GM19025 (cell line): Measurements from ENCODE around the gene MFN2.

ENCODE experiments used
- ATAC-seq: cut with Tn5 transposase; IDR thresholded peaks from one replicate; pipeline ENCODE4 v1.9.1; 2021; ENCODE audit warnings: mild to moderate bottlenecking, low read depth, moderate library complexity; ENCODE audit not compliant: unreplicated experiment

MFN2 gene

DNA sequence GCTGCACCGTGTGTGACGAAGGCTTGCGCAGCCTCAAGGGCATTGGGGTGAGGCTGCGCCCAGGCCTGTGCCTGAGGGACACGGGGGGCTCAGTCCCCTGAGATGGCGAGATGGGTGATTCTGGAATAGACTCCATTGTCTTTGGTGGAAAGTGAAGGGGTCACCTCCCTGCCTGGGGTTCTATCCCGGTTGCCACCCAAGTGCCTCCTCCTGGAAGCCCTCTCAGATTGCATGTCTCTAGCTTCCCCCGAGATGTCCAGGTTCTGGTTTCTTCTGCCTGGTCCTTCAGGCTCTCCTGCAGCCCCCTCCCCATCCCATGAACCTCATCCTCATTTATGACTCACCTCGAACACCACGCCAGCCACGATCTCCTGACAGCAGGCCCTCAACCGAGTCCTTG is 22.3 kb upstream of the MFN2 start:
- no peak for ATAC-seq

DNA sequence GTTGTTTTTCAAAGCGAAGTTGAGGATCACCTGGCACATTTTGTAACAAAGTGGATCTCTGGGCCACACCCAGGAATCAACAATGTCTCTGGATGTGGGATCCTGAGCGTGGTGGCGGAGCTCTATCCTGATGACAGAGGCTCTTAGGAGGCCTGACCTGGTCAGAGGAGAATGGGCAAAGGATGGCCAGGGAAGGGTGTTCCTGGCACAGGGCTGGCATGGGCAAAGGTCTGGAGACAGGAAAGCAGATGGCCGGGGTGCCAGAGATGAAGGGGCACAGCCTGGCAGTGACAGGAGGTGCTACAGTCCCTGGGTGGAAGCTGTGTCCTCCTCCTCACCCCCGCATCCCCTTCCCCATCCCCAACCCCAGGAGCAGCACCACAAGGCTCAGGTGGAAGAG is 20.0 kb upstream of the MFN2 start:
- no peak for ATAC-seq

DNA sequence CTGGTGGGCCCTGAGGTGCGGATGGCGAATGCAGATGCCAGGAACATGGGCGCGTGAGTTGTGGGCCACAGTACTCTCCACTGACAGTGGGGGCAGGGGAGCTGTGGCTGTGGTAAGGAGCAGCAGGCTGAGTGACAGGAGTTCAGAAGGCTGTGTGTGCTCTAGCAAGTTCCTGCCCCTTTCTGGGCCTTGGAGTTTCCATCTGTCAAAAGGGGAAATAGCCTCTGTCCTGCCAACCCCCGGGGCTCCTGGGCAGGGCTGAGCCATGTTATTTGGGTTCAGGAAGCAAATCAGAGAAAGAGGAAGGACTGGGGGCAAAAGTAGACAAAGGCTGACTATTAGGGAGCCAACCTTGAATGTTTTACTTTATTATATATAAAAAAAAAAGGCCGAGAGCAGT is 19.5 kb upstream of the MFN2 start:
- no peak for ATAC-seq

DNA sequence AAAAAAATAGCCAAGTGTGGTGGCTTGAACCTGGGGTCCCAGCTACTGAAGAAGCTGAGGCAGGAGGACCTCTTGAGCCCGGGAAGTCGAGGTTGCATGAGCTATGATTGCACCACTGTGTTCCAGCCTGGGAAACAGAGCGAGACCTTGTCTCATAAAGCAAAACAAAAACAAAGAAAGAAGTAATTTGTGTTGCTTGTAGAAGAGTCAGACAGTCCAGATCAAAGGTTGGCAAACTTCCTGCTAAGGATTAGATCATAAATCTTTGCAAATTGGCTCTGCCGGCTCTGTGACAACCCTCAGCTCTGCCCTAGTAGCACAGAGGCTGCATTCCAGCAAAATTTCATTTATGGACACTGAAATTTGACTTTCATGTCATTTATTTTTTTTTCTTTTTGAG is 19.0 kb upstream of the MFN2 start:
- ATAC-seq = no peak

DNA sequence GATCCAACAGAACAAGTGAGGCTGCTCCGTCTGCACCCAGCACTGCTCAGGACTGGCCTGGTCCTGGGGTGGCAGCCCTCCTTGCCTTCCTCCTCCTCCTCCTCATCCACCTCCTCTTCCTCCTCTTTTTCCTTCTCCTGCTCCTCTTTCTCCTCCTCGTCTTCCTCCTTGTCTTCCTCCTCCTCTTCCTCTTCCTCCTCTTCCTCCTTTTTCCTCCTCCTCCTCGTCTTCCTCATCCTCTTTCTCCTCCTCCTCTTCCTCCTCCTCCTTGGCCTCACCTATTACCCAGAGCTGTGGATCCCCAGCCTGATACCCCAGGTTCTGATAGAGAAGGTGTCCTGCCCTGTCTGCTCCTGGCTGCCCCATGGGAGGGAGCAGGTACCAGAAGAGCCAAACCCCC is 16.6 kb upstream of the MFN2 start:
- no peak for ATAC-seq

DNA sequence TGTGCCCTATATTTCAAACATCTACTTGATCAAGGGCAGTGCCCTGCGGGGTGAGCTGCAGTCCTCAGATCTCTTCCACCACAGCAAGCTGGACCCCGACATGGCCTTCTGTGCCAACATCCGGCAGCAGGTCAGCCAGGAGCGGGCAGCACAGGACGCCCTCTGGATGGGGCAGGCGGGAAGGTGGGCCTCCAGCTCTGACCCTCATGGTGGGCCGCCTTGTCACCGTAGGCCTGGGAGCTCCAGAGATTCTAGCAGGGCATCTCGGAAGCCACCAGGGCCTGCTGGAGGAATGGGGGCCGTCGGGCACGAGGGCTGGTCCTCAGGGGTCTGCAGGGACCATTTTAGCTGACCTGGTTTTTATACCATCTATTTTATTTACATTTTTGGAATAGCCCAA is 15.6 kb upstream of the MFN2 start:
- no peak for ATAC-seq

DNA sequence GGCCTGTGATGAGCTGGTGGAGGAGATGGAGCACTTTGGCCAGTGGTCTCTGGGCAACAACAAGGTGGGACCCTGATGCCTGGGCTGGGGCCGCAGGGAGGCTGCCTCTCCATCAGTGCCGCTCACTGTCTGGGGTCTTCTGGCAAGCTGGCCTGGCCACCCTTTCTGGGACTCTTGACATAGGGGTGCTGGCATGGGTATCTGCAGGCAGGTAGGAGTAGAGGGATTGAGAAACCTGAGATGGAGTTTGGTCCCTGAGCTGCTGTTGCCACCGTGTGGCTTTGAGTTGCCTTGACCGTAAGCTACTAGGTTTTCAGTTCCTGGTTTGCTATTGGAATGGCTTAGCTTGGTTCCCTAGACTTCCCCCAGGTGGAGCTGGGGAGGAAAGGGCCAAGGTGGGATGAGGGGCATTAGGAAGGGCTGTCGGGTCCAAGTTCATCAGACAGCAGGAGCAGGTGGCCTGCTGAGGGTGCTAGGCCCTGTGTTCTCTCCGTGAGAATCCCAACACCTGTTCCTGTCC is 13.2 kb upstream of the MFN2 start:
- no peak for ATAC-seq

DNA sequence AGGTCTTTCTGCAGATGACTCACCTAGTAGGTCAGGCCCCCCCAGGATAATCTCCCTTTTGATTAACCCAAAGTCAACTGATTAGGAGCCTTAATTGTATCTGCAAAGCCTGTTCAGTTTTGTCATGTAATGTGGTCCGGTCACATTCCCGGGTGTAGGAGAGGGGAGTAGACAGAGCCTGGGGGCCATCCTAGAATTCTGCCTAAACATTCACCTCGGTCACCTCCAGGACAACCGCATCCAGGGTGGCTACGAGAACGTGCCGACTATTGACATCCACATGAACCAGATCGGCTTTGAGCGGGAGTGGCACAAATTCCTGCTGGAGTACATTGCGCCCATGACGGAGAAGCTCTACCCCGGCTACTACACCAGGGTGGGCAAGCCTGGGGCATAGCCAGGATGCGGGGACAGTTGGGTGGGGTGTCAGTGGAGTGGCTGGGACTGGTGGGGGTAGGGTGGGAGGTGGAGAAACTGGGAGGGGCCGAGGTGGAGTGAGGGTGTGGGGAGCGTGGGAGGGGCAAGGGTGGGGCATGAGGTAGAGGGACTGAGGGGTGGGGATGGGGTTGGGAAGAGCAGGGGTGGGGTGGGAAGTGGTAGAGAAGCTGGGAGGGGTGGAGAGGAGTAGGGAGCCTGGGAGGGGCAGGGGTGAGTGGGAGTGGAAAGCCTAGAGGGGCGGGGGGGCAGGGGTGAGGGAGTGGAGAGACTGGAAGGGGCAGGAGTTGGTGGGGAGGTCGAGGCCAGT is 9.6 kb upstream of the MFN2 start:
- no peak for ATAC-seq

DNA sequence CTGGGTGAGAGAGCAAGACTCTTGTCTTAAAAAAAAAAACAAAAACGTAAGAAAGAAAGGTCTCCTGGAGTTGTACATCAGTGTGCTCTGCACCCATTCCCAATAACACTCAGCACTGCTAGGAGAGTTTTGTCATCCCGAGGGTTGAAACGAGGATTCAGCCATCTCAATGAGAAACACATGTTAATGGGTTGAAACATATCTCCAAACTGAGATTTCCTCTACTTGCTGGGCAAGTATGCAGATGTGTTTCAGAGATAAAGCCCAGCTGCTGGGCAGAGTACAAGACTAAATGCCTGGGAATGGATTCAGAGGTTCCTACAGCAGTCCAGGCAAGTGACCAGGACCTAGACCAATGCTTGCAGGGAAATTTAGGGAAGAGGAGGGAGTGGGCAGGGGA is 2.6 kb upstream of the MFN2 start:
- ATAC-seq = no peak

DNA sequence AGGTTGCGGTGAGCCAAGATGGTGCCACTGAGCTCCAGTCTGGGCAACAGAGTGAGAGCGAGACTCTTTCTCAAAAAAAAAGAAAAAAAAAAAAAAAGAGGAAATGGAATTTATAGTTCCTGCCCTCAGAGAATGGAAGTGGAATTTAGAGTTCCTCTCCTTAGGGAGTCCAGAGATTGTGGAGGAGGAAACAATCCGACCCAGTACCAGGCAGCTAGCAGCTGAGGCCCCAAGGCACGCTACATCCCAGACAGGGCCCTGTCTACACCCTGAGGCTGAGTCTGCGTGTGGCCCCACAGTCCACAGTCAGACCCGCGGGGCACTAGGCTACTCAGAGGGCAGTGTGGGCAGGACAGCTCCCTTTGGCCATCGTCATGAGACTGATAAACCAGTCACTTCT is 1.9 kb upstream of the MFN2 start:
- ATAC-seq = no peak

DNA sequence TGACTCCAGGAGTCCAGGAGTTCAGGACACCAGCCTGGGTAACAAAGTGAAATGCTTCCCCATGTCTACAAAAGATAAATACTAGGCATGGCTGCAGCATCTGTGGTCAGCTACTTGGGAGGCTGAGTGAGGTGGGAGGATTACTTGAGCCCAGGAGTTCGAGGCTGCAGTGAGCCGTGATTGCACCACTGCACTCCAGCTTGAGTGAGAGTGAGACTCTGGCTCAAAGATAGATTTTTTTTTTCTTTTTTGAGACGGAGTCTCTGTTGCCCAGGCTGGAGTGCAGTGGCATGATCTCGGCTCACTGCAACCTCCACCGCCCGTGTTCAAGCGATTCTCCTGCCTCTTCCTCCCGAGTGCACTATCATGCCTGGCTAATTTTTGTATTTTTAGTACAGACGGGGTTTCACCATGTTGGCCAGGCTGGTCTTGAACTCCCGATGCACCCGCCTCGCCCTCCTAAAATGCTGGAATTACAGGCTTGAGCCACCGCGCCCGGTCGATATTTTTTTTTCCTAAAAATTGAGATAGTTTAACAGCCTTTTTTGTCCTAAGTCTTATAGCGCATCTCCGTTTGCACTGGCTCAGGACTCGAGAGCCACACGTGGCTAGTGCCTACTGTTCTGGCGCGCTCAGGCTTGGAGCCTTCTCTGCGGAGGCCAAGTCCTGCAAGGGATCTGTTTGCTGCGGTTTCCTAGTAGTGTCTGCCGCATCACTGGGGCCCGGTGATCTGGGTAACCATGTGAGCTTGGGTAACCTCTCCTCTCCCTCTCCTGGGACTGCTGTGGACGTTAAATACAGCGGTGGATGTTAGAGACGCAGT is 1.0 kb upstream of the MFN2 start:
- ATAC-seq = no peak

DNA sequence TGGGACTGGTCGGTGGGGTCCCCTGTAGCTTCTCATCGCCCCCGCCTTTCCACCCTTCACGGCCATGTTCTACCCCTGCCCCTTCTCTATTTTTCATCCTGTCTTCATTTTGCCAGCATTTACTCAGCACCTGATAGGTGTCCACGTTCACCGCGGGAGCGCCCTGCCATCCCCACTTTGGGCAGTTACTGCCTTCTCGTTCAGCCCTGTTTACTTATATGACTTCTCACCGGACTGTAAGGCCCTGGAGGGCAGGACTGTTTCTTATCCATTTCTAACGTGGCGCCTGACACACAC is 380 bp downstream of the MFN2 start:
- no peak for ATAC-seq

DNA sequence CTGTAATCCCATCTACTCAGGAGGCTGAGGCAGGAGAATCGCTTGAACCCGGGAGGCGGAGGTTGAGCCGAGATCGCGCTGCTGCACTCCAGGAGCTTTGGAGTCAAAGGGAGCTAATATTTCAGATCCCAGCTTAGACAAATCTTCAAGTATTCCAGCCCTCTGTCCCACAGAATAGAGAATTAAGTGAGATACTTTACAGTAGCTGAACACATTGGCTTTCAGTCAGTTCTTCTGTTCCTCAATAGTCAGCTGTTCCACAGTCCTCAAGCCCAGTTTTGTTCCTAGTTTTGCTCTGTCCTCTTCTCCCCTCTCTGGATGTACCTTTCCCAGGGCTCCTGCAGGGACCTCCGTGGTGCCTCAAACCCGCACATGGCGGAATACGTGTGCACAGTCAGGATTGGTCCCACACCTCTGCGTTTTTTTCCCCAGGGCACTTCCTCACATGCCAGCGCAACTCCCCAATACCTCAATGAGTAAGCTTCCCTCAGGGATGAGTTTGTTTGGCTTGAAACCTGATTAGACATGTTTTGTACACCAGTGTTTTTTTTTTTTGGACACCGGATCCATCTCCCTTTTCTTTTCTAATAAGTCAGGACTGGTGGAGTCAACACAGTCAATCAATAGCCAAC is 1.2 kb downstream of the MFN2 start:
- no peak for ATAC-seq

DNA sequence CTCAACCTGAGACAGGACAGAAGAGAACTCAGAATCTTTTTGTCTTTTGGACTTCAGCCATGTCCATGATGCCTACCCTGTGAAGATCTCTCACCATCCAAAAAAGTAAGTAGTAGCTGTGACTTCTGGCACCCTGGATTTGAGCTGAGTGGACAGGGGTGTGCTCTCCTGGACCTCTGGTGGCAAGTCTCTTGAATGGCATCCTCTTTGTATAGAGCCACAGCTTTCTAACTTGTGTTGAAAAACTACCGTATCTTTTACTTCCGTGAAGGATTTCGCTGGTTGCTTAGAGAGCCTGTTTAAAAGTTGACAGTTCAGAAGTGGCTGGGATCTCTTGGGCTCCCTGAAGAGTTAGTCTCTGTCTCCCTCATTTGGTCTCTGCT is 1.8 kb downstream of the MFN2 start:
- no peak for ATAC-seq

DNA sequence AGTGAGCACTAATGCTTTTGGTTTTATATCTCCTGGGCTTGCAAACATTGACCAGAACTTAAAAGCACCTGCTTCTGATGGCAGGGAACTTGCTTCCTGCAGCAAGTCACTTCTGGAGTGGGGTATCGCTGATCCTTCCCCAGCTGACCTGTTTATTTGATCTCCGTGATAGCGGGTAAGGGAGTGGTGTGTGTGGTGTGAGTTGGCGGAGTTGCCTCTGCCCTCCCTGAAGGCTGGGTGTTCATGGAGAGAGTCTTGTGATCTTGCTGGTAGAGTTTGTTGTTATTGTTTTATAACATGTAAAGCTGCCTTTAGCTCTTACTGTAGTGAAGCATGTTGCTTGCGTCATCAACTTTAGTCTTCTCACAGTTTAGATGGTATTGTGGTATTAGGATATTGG is 3.9 kb downstream of the MFN2 start:
- ATAC-seq = no peak

DNA sequence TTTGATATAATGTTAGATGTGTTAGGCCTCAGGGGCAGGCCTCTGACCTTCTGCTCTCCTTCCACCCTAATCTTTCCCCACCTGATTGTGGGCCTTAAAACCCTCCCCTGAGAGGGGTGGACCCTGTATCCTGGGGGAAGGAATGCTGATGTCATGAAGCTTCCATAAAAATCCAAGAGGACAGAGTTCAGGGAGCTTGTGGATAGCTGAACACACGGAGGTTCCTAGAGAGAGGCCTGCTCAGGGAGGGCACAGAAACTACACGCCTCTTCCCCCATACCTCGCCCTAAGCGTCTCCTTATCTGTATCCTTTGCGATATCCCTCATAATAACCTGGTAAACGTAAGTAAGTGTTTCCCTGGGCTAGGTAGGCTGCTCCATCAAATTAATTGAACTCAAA is 4.3 kb downstream of the MFN2 start:
- ATAC-seq = no peak

DNA sequence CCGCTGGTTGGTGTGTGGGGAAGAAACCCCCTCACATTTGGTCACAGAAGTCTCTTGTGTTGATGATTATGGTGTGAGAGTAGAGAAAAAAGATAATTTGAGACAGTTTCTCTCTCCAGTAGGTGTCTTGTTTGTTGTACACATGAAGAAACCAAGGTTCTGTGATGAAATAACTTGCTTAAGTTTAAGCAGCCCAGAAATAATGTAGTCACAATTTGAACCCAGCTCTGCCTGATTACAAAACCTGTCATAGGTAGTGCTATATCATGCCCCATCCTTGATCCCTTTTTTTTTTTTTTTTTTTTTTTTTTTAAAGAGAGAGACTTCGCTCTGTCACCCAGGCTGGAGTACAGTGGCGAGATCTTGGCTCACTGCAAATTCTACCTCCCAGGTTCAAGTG is 4.9 kb downstream of the MFN2 start:
- ATAC-seq = no peak

DNA sequence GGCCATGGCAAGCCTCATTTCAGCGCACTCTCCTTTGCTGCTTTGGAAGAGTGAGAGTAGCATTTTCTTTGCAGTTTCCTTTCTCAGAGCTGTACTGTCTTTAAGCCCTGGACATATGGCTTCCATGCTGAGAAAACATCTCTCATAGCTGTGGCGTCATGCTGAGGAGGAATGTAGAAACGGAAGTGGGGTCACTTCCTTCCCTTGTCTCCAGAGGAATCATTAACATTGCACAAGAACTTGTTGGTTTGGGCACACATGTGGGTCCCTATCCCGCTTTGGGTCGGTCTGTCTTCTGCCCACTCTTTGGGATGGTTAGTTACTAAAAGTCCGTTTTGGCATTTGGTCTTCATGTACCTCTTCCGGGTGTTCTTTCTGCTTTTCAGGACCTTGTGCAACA is 5.6 kb downstream of the MFN2 start:
- no peak for ATAC-seq

DNA sequence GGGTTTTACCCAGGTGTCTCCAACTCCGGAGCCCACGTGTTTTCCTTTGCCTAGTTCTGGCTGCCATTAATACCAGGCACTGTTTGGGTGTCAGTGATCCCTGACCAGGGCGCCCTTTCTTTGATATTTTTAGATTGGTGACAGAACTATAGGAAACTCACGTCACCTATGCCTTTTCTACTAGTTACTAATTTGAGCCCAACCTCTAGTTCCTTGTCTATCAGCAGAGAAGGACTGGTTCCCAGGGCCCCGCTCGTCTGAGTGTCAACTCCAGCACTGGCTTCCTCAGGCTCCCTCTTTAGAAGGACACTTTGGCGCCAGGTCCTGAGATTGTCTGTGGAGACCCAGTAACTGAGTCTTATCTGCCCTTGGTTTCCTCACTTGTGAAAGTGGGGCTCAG is 9.4 kb downstream of the MFN2 start:
- no peak for ATAC-seq

DNA sequence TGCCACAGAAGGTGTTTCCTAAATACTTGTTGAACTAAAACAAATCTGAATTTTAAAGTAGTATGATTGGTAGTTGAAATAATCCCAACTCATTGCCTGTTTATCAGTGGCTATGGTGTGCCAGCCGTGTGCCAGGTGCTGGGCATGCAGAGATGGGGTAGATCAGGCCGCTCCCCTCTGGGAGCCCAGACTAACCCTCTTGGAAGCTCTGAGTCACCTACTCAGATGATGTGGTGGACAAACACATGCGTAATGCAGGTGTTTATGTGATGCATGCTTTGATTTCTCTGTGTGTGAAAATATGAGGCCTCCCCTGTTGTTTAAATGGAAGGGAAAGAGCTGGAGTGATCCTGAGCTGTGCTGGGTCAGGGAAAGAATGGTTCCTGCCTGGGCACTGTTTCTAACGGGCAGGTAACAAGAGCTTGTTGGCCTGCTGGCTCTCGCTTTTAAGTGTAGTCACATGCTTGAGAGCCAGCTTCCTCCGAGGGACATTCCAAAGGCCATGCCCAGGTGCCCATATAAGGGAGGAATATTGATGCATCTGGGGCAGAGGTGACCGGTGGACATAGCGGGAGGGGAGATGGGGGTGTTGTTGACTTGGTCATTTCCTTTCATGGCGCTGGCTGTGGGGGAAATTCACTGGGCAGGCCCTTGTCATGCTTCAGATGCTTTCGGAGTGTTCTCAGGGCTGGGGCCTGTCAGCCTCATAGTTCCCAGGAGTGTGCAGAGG is 10.2 kb downstream of the MFN2 start:
- ATAC-seq = no peak
